Fibroblast of mammary gland (primary cell): Measurements from ENCODE around the gene RHOF.

Experiments
- DNase-seq: peaks from one replicate; pipeline ENCODE4 v3.0.0-alpha.2; 2010; ENCODE audit warnings: low read depth
- H3K4me3 ChIP-seq: 2 replicates; pipeline ENCODE4 v1.5.1; 2011; ENCODE audit warnings: low read depth, mild to moderate bottlenecking, low read length, moderate library complexity; ENCODE audit not compliant: control insufficient read depth
- TF ChIP-seq, protein P1 (sequence below): conservative IDR thresholded peaks from 2 replicates; pipeline ENCODE4 v1.5.1; 2011; ENCODE audit warnings: low read depth, low read length, inconsistent platforms; ENCODE audit not compliant: control insufficient read depth, insufficient read depth

Gene RHOF

DNA sequence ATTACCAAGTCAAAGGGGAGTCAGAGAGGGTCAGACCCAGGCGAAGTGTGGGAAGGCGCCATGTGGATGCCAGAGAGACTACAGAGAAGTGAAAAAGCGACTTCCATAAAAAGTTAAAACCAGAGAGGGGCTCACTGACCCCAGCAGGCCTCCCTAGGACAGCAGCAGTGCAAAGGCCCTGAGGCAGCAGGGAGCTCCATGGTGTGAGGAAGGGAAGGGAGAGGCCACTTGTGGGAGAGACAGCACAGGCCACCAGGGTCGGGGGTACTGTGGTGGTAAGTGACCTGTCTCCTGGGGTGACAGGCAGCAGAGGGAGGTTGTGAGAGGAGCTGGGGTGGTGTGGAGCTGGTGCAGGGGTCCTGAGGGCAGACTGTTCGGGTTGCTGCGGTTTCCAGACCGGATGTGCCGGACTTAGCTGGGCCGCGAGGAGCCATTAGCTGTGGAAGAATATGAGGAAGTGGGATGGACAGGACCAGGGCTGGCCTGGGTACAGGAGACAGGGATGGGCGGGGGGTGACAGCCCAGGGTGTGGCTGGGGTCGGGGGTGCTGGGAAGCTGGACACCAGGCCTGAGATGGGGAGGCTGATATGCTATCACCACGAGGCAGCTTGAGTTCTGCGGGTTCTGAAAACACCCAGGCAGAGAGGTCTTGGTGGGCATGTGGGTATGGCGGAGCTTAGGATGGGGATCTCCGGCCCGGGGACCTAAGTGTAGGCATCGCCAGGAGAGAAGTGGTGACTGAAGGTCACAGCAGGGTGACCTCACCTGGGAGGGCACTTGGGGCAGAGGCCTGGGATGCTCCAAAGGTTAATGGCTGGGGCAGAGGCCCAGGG lies 33.0 kb upstream of the RHOF start:
- DNase-seq, result no peak
- TF ChIP-seq, protein P1, sequence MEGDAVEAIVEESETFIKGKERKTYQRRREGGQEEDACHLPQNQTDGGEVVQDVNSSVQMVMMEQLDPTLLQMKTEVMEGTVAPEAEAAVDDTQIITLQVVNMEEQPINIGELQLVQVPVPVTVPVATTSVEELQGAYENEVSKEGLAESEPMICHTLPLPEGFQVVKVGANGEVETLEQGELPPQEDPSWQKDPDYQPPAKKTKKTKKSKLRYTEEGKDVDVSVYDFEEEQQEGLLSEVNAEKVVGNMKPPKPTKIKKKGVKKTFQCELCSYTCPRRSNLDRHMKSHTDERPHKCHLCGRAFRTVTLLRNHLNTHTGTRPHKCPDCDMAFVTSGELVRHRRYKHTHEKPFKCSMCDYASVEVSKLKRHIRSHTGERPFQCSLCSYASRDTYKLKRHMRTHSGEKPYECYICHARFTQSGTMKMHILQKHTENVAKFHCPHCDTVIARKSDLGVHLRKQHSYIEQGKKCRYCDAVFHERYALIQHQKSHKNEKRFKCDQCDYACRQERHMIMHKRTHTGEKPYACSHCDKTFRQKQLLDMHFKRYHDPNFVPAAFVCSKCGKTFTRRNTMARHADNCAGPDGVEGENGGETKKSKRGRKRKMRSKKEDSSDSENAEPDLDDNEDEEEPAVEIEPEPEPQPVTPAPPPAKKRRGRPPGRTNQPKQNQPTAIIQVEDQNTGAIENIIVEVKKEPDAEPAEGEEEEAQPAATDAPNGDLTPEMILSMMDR, result no peak
- H3K4me3 ChIP-seq, result no peak overlapping the region

DNA sequence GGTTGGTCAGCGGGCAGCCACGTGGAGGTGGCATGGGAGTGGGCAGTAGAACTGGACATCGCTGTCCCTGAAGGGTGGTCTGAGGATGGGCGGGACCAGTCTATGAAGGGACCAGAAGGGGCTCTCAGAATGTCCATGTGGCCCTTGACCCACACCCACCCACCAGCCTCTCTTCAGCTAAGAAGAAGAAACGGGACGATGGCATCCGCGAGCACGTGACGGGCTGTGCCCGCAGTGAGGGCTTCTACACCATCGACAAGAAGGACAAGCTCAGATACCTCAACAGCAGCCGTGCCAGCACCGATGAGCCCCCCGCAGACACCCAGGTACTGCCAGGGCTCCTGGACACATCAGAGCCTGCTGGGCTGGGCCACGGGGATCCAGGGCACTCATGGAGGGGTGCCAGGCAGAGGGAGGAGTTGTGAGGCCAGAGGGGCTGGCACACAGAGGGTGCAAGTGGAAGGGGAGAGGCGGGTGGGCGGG lies 31.6 kb upstream of the RHOF start:
- no peak overlapping the region for H3K4me3 ChIP-seq
- no peak for DNase-seq
- TF ChIP-seq, protein P1, result no peak

DNA sequence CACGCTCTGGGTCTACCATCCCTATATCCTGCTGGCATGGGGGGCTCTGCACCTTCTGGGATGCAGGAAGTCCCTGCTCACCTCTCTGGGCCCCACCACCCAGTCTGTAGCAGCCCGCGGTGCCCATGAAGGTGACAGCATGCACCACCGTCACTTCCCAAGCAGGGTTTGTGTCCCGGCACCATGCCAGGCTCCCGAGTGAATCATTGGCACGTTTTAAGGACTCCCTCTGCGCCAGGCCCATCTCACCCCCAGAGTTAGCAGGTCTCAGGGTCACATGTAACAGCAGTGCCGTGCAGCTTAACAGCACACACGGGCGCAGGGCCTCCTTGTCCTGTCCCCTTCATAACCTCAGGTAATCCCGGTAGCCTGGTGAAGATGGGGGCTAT lies 30.2 kb upstream of the RHOF start:
- TF ChIP-seq, protein P1, result no peak
- no peak for DNase-seq
- H3K4me3 ChIP-seq, result no peak overlapping the region

DNA sequence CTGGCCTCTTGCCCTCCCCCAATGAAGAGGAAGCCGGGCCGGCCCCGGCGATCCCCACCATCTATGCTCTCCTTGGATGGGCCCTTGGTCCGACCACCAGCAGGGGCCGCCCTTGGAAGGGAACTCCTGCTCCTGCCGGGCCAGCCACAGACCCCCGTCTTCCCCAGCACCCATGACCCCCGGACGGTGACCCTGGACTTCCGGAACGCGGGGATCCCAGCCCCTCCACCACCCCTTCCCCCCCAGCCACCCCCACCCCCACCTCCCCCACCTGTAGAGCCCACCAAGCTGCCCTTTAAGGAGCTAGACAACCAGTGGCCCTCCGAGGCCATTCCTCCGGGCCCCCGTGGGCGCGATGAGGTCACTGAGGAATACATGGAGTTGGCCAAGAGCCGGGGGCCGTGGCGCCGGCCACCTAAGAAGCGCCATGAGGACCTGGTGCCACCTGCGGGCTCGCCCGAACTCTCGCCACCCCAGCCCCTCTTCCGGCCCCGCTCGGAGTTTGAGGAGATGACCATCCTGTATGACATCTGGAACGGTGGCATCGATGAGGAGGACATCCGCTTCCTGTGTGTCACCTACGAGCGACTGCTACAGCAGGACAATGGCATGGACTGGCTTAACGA lies 29.7 kb upstream of the RHOF start:
- TF ChIP-seq, protein P1, result peak; percentile 7
- DNase-seq, result no peak
- no peak overlapping the region for H3K4me3 ChIP-seq

DNA sequence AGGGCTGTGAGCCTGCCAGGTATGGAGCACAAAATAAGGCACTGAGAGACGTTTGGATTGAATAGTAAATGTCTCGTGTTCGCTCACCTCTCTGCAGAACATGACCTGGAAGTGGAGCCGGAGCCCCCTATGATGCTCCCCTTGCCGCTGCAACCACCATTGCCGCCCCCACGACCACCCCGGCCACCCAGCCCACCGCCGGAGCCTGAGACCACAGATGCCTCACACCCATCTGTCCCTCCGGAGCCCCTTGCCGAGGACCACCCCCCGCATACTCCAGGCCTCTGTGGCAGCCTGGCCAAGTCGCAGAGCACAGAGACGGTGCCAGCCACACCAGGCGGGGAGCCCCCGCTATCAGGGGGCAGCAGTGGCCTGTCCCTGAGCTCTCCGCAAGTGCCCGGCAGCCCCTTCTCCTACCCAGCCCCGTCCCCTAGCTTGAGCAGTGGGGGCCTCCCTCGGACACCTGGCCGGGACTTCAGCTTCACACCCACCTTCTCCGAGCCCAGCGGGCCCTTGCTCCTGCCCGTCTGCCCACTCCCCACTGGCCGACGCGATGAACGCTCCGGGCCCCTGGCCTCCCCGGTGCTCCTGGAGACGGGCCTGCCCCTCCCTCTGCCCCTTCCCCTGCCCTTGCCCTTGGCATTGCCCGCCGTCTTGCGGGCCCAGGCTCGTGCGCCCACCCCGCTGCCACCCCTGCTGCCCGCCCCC lies 29.1 kb upstream of the RHOF start:
- TF ChIP-seq, protein P1, result no peak
- DNase-seq, result no peak
- no peak overlapping the region for H3K4me3 ChIP-seq

DNA sequence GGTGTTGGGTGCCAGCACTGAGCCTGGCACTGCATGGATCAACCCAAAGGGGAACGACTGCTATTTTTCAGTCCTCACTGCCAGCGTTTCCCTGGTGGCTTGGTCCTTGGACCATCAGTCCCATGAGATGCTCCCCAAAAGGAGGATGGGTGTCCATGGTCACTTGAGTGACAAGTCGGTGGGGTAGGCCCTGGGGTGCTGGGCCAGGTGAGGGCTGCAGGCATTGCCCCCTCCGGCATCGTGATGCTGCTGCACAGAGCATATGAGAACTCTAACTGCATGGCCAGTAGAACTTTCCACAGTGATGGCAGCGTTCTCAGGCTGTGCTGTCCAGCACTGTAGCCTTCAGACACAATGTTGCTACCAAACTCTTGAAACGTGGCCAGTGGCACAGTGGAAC lies 26.6 kb upstream of the RHOF start:
- no peak overlapping the region for H3K4me3 ChIP-seq
- DNase-seq, result no peak
- TF ChIP-seq, protein P1, result no peak
